Stimulated activated CD8-positive, alpha-beta memory T cell treated with anti-CD3 and anti-CD28 coated beads, Interleukin-15, amount 100 ng/mL, for 1 hour (primary cell): ENCODE results near the gene GCN1.
A peak's percentile ranks its signal among the peaks of the same experiment; 100 is the strongest.

Experiments used
- DNase-seq: peaks from one replicate; pipeline ENCODE4 v3.0.0-alpha.2; 2020; ENCODE audit warnings: low read depth

The GCN1 gene

DNA sequence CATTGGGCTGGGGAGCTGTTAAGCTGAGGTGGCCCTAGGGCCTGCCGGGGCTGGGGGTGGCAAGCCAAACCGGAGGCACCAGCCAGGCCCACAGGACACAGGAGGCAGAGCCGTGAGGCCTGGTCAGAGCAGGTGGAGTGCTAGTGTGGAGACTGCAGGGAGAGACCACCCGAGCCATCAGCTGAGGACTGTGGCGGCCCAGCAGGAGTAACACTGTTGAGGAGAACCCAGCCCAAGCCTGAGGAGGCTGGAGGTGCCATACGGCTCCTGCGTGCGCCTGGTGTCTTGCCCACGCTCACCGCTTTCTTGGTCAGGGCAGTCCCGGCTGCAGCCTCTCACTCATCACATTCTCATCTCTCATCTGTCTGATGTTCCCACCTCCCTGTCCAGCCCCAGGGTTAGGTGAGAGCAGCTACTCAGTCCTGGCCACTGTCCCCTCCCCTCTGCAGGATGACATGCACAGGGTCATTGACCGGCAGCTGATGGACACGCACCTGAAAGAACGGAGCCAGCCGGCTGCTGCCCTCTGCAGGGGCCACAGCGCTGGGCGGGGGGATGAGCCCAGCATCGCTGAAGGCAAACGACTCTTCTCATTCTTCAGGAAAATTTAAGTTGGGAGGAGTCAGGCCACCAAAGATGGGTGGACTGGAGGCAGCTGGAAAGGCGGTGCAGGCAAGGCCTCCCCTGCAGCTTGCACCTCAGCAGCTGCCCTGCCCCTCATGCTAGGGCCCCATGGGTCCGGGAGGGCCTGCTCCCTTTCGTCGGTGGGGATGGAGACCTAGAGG lies 101.8 kb downstream of the GCN1 start:
- no peak for DNase-seq

DNA sequence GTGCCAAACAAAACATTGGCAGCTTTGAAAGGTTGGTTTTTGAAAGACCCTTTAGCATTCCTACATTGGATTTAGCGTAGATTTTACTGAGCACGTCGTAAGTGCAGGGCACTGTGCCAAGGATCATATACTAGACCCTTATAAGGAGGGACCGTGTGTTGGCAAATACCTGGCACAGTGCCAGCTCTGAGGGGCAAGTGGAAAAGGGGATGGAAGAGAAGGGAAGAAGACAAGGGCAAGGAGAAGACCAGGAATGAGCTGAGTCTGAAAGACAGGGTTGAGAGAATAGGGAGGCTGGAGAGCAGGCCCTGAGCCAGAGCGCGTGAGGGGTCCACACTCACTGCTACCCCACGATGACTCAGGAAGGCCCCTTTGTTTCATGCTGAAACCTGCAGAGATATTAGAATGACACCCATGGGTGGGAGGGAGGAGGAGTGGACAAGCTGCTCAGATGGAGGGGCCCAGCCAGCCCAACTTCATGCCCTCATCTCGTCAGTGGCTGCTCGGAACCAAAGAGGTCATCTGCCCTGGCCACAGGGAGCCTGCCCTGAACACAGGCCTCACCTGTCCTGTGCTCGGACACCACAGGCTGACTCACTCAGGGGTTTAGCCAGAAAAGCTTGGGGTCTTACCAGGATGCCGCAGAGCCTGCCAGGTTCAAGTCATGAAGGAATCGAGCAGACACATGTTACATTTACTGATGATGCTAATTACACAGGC lies 103.0 kb downstream of the GCN1 start:
- no peak for DNase-seq

DNA sequence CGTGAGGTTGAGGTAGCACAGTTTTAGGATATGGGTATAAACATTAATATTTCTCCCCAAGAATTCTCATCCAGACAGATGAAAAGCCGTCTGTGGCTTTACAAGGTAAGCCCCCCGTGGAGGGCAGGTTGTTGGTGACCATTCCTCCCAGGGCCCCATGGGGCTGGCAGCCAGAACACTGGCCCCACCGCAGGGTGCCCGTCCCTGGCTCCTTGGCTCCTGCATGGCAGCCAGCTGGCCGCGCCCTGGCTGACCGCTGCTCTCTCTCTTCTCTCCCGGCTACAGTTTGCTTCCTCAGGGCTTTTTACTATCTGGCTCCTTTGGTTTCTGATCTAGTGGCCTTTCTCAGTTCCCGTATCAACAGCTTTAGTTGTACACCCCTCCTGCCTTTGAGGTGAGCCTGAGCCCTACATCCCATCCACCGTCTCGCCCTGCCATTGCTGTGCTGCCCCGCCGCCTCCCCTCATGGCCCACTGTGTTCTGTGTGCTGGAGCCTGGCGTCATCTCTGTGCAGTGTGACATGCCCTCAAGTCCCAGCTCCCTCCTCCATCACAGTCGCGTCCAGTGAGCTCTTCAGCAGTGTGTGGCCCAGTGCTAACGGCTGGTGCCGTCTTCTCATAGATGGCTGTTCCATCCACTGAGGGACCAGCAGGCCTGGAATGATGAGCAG lies 103.8 kb downstream of the GCN1 start:
- no peak for DNase-seq

DNA sequence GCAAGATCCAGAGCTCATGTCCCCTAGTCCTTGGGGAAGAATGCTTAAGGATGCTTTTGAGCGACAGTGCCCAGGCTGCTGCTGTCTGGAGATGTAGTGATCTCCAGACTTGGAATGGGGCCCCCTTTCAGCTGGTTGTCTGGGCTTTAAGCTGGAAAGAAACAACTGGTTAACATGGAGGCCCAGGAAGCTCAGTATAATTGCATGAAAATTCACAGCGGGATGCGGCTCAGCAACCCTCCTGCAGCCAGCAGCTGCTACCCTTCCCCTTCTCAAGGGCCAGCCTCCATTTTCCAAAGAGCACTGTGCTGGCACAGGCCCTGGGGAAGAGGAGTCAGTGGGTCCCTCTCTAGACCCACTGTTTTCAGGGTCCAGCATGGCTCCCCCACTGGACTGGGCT lies 104.3 kb downstream of the GCN1 start:
- DNase-seq: no peak

DNA sequence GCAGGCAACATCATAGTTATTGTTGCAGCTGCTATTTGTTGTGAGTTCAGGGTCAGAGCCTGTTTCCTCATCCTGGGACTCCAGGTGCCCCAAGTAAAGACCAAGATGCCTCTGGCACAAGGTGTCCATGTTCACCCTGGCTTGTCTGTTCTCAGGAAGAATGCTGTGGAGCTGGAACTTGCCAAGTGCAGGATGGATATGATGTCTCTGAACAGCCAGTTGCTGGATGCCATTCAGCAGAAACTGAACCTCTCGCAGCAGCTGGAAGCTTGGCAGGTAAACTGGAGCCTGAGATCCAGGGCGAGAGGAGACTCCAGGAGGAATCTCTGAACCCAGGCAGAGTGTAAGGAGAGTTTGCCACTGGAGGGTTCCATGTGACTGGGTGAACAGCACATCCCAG lies 104.7 kb downstream of the GCN1 start:
- no peak for DNase-seq

DNA sequence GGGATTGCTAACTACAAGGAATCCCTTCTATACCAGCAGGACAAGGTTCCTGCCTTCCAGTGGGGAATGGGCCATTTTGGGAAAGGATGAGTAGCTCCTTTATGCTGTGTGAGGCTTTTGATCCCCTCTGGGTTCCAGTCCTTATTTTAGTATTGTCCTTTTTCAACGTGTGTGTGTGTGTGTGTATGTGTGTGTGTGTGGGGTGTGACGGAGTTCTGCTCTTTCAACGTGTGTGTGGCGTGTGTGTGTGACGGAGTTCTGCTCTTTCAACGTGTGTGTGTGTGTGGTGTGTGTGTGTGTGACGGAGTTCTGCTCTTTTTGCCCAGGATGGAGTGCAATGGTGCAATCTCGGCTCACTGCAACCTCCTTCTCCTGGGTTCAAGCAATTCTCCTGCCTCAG lies 105.4 kb downstream of the GCN1 start:
- DNase-seq: no peak

DNA sequence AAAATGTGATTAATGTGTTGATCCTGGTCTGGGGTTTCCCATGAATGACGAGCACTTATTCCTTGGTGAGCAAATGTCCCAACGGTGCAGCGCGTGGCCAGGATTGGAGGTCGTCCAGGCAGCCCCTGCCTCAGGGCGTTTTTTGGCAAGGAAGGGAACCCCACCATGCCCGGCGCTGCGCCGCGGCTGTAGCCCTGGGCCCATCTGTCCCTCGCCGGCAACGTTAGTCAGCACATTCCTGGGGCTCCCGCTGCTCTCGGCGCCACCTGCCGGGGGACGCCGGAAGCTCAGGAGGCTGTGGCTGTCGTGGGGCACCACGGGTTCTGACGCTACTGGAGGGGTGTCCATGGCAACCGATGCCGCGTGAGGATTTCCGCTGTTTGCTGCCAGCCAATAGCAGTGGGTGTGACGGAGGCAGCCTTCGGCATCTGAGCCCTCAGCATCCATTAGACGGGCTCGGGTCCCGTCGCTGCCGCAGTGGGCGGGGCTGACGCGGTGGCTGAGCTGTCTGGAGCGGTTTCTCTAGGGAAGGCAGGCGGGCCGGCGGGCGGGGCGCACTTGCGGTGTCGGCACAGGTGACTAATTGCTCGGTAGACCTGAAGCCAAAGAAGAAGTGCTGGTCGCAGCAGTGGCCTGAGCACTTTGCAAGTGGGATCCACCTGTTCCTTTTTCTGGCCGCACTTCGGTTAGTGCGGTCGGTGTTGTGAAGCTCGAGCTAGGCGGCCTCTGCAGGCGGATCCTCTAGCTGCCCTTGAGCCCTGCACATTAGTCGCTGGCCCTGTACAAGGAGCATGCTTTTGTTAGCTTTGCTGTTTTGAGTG lies 107.5 kb downstream of the GCN1 start:
- DNase-seq: peak; percentile 98

DNA sequence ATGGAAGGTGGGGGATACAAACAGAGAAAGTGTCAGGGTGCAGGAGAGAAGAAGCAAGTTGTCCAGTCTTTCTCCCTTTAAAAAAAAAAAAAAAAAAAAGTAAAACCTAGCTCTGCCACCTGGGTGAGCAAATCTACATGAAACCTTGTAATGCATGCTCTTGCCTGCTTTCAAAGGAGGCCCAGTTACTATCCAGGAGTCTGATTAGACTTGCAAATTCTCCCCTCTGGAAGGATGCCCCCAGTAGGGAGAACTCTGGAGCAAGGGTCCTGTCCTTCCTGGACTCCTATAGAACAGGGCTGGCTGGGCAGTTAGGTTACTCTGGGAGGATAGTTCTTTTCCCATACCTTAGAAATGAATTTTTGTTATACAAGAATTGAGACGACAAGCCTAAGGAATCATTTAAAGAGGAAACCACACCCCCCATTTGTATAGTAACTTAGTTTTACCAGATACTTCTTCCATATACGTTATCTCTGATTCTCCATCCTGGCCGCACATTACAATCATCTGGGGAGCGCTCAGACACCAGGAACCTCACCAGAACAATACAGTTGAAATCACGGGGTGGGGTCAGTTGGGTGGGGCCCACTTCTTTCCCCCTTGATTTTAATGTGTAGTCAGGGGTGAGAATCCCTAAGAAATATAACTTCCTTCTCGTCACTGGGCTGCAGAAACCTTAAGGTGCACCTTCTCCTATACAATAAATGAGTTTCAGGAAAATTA lies 108.4 kb downstream of the GCN1 start:
- no peak for DNase-seq

DNA sequence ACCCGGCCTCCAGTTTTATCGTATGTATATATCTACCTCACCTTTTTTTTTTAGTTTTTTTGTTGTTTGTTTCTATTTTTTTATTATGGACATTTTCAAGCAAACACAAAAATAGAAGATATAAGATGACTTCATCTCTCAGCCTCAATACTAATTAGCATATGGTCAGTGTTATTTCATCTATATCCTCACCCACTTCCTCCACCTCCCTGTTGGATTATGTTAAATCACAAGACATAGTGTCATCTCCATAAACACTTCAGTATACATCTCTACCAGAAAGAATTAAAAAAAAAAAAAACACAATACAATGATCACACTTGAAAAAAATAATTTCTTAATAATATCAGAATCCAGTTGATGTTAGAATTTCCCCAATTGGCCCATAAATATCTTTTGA lies 112.9 kb downstream of the GCN1 start:
- DNase-seq: no peak

DNA sequence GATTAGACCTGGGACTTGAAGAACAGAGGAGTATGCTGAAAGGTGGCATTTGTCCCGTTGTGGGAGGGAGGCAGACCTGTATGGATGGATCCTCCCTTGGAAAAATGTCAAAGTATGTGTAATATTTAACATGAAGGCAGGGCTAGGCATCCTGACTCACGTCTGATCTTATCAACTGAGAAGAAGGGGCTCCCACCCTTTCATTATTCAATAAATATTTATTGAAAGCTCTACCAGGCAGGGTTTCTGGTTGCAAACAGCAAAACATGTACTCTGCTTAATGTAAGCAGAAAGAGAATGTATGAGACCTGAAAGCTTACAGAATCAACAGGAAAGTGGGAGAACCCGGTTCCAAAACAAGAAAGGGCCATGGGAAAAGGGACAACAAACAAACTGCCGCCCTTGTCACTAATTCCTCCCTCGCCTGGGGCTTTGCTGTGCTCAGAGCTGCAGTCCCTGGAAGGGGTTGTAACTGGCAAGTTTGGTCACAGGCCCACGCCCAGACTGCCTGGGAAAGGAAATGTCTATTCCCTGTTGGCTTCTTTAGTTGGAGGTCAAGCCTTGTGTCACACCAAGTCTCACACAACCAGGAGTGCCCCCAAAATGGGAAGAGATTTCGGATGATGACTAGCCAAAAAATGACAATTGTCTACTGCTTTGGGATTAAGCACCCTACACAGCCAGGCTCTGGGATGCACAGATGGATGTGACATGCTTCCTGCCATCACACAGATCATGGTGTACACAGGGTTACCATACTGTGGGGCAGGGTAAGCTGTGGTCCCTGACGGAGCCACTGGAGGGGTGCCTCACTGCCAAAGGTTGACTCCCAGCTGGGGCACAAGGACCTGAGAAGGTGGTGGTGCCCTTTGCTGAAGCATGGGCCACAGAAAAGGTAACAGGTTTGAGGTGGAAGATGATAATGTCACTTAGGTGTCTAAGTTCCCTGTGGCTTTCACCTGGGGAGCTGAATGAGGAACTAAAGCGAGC lies 114.8 kb downstream of the GCN1 start:
- DNase-seq: no peak

DNA sequence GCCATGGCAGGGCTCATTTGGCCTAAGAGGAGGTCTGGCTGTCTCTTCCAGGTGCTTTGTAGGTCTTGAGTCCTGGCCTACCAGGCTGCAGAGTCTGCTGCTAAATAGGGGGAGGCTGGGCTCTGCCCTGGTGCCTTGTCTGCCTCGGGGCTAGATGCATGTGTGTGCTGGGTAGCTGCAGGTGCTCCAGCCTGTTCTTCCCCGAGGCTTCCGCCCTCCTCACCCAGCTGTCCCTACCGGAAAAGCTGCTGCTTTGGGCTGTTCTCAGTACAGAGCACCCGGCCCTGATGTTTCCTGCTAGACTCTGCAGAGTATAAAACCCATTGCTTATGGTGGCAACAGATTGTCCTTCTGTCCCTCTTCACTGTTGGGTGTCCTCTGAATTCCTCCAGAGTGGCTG lies 115.6 kb downstream of the GCN1 start:
- DNase-seq: no peak

DNA sequence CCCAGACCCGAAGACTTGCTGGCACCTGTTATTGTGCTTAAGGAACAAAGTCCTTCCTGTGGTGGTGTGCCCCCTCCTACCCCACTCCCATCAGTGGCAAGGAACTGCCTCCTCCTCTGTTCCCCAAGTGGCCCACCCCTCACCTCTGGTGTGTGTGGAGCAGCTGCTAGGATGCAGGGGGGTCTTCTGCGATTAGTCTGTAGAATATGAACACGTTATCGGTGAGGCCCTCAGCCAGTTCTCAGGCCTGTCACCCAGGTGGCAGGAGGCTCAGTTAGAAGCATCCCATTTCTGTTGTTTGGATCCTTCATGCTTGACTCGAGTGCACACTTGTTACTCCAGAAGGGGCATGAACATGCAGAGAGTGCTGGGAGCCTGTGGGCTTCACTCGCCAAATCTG lies 117.3 kb downstream of the GCN1 start:
- DNase-seq: no peak
